NCI-H2227 treated with DMSO at 0.1 percent for 48 hours (cell line): ENCODE results near the gene PKNOX2.

Experiments
- DNase-seq: peaks from one replicate; lab custom pipeline; 2025; lab: John Stamatoyannopoulos, UW

PKNOX2 gene

DNA sequence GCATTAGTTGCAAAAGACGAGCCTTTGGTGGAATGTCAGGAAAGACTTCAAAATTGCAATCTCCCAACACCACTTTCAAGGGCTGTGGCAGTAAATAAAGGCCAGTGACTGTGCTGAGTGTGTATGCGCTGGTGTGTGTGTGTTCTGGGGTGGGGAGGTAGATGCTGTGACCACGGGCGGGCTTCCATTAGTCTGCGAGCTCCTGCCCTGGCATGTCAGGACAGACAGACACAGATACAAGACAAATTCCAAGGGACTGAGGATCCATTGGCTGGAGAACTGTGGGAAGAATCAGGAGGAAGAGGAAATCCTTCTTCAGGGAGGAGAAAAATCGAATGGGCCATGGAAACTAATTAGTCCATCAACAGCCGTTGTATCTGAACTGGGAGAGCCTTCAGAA lies 248.0 kb downstream of the PKNOX2 start:
- DNase-seq, result no peak

GRCh38 chr11:125413226-125413625 lies 248.7 kb downstream of the PKNOX2 start:
- DNase-seq, result no peak

DNA sequence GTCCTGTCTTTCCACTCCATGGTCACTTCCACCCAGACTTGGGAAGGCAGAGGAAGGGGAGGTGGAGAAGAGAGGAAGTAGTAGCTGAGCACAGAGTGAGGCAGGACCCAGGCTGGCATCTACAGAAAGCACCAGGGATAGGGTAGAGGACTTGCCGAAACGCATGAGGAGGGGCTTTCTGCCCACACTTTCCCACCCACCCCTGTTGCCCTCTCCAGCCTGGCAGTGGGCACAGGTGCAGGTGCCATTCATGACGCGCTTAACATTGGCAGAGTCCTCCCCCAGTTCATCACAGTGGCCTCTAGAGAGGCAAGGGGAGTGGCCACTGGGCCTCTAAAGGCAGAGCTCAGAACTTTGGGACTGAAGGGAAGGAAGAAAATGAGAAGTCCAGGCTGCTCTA lies 249.6 kb downstream of the PKNOX2 start:
- DNase-seq, result no peak

- DNase-seq, result no peak
Measured at GRCh38 chr11:125416981-125417935, 252.7 kb downstream of the PKNOX2 start.

DNA sequence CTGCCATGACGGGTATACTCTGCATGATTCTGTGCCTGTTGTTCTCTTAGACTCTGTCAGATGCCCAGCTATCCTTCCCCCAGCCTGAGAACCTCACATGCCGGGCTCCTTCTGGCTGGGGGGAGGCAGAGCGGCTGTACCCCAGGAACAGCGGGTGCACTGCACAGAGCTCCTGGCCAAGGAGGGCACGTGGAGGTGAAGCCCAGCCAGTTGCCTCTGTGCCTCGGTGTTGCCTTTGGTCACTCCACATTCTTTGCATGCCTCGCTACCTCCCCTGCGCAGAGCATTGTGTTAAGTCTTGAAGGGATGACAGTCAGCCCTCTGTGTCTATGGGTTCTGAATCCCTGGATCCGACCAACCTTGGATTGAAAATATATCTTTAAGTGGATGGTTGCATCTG lies 253.8 kb downstream of the PKNOX2 start:
- no peak for DNase-seq

DNA sequence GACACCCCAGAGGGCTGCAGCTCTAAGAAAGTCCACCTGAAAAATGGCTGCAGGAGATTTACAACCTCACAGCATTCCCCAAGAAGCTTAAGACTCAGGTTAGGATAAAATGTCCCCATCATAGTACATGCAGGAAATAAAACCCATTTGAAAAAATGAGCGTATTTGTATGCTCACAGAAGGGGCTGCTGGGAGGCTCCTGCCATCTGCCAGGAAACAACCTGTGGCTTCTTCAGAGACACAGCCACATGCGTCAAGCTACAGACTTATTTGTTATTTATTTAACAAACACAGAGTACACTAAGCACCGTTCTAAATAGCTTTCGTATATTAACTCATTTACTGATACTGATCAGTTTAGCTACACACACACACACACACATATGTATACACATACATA lies 258.1 kb downstream of the PKNOX2 start:
- DNase-seq, result no peak

GRCh38 chr11:125423247-125423849 lies 258.8 kb downstream of the PKNOX2 start:
- no peak for DNase-seq

- DNase-seq, result no peak
Measured at GRCh38 chr11:125425601-125426000, 261.1 kb downstream of the PKNOX2 start.

DNA sequence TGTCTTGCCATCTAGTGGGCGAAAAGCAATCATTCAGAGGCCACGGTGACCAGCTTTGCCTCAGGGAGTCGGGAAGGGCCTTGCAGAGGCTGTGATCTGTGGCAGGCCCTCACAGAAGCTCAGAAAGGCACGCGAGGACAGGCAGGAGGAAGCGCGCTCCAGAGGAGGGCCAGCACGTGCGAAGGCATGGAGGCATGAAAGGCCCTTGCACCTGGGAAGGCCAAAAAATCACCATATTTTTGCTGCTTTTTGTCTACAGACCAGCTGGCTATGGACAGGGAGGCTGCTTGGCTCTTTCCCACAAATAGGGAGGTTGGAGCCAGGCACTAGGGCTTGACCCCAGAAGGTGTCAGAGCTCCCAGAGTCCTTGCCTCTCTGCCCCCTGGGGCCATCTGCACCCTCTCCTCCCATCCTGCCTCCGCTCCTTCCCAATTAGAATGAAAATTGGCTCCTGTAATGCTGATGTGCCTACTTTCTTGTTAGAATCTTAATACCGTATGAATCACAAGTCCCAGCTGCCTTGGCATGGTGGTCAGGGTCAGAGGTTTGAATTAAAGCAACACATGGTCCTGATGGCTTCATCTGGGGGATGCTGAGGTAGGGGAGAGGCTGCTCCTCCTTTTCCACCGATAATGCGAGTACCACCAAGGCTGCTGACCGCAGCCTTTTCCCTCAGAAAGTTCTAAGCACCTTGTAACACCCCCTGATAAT lies 262.4 kb downstream of the PKNOX2 start:
- DNase-seq, result no peak

DNA sequence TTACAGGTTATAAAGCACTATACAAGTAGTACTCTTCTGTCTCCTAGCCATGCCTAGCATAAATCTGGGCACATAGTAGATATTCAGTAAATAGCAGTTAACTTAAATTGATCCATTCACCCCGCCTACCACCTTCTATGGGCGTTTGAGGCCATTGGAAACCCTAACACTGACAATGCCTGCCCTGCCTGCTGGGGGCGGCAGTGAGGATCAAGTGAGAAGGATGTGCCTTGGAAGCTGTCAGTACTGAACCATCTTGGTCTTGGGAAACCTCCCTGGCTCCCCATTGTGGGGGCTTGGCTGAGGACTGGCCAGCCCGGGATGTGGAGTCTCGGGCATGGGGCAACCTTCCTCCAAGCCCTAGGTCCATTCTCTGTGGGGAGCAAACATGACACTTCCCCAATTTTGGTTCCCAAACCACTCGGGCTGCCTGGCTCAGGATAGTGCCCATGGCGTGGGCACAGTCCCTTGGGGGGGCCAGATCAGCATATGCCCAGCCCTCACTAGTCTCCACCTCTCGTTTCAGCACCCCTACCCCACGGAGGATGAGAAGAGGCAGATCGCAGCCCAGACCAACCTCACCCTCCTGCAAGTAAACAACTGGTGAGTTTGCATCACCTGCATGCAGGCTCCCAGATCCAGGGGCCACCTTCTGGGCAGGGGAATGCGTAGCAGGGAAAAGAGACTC lies 264.1 kb downstream of the PKNOX2 start:
- no peak for DNase-seq

GRCh38 chr11:125429174-125429707 lies 264.7 kb downstream of the PKNOX2 start:
- peak; percentile 37 for DNase-seq

- no peak for DNase-seq
Measured at GRCh38 chr11:125429807-125430678, 265.5 kb downstream of the PKNOX2 start.

DNA sequence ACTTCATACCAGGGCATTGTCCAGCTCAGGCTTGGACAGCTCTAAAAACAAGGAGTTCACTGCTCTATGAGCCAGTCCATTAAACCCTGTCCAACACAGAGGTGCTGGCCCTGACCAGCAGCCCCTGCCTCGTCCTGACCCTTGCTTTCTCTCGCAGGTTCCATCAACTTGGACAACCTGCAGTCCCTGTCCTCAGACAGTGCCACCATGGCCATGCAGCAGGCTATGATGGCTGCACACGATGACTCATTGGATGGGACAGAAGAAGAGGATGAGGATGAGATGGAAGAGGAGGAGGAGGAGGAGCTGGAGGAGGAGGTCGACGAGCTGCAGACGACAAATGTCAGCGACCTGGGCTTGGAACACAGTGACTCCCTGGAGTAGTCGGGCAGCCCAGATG lies 266.5 kb downstream of the PKNOX2 start:
- DNase-seq, result no peak

- no peak for DNase-seq
Measured at GRCh38 chr11:125431481-125431880, 266.9 kb downstream of the PKNOX2 start.

GRCh38 chr11:125433454-125434121 lies 269.0 kb downstream of the PKNOX2 start:
- DNase-seq, result peak; percentile 57

GRCh38 chr11:125435461-125436238 lies 271.1 kb downstream of the PKNOX2 start:
- no peak for DNase-seq

DNA sequence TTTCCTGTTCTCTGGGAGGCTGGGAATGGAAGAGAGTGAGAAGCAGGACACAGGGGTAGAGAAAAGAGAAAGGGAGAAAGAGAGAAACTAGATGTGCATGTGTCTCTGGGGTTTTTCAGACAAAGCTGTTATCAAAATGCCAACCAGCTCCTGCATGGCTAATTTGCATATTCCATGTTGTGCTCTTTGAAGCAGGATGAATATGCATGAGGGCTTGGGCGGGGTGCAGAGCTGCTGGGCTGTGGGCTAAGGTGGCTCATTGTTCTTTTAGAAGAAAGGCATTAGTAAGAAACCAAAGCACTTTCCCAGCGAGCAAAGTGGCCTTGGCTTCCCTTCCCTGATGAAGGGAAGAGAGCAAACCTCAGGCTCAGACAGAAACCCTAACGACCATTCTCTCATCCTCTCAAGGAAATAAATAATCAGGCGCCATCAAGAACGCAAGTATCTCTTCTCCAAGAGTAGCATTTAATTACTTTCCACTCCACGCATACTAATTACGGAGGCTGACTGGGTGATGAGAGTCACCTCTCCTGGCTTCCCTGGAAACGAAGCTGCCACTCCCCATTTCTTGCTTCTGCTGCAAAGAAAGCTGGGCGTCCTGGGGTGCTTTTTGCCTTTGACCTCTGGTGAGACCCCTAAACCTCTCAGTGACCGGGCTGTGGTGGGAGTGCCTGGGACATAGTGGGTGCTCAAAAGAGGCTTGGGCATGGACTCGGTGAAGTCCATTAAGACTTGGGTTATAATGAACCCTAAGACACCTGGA lies 277.3 kb downstream of the PKNOX2 start:
- DNase-seq, result no peak

- DNase-seq, result no peak
Measured at GRCh38 chr11:125442946-125443345, 278.4 kb downstream of the PKNOX2 start.
